Osteoblast (primary cell): ENCODE results near the gene CDC42BPA. TPM values are rescaled to one million over a fixed set of nuclear protein-coding genes. Genes with fewer than 3 reads are reported as not detected.

Experiments
- DNase-seq: peaks from one replicate; pipeline ENCODE4 v3.0.0; 2011; ENCODE audit warnings: low spot score, mixed read lengths; ENCODE audit not compliant: insufficient read length; ENCODE audit errors: missing footprints
- H2AFZ ChIP-seq: 2 replicates; pipeline ENCODE4 v1.6.0; 2011; ENCODE audit warnings: mild to moderate bottlenecking, low read length
- H3K27ac ChIP-seq: 2 replicates; pipeline ENCODE4 v1.5.1; 2011; ENCODE audit warnings: mild to moderate bottlenecking, low read depth, low read length, moderate library complexity
- H3K27me3 ChIP-seq: 2 replicates; pipeline ENCODE4 v1.6.0; 2012; ENCODE audit warnings: mild to moderate bottlenecking, control low read depth, inconsistent platforms, low read length, moderate library complexity; ENCODE audit not compliant: insufficient read depth
- H3K36me3 ChIP-seq: 2 replicates; pipeline ENCODE4 v1.5.1; 2011; ENCODE audit warnings: mild to moderate bottlenecking, low read length, control low read depth, moderate library complexity; ENCODE audit not compliant: insufficient read depth
- H3K4me1 ChIP-seq: 2 replicates; pipeline ENCODE4 v1.5.1; 2011; ENCODE audit warnings: mild to moderate bottlenecking, low read length, control low read depth, moderate library complexity; ENCODE audit not compliant: insufficient read depth
- H3K4me2 ChIP-seq: 2 replicates; pipeline ENCODE4 v1.6.0; 2011; ENCODE audit warnings: mild to moderate bottlenecking, low read length; ENCODE audit not compliant: insufficient read depth
- H3K4me3 ChIP-seq: fragments of 200-600 bp; sonication (generic); 3 replicates; pipeline ENCODE4 v1.5.1; 2012; ENCODE audit warnings: mild to moderate bottlenecking, low read length, inconsistent platforms; ENCODE audit not compliant: insufficient read depth
- H3K79me2 ChIP-seq: 2 replicates; pipeline ENCODE4 v1.6.0; 2012; ENCODE audit warnings: mild to moderate bottlenecking, low read length, control low read depth, inconsistent platforms; ENCODE audit not compliant: insufficient read depth
- H3K9me3 ChIP-seq: 2 replicates; pipeline ENCODE4 v1.5.1; 2011; ENCODE audit warnings: low read depth, low read length, control low read depth
- H4K20me1 ChIP-seq: 2 replicates; pipeline ENCODE4 v1.6.0; 2012; ENCODE audit warnings: mild to moderate bottlenecking, low read length, control low read depth; ENCODE audit not compliant: insufficient read depth
- total RNA-seq: library from RNA; depleted of rRNA; stranded (reverse); fragments of >200 nt; gene quantifications from 2 replicates; pipeline ENCODE4 v1.2.3, GENCODE V29; 2012
- TF ChIP-seq, protein P1 (sequence below): IDR thresholded peaks from 2 replicates; pipeline ENCODE4 v1.5.1; 2011; ENCODE audit warnings: mild to moderate bottlenecking, low read depth, low read length, moderate library complexity; ENCODE audit errors: extremely low read depth

CDC42BPA gene
- total RNA-seq, 1 donor: 77.8 TPM

DNA sequence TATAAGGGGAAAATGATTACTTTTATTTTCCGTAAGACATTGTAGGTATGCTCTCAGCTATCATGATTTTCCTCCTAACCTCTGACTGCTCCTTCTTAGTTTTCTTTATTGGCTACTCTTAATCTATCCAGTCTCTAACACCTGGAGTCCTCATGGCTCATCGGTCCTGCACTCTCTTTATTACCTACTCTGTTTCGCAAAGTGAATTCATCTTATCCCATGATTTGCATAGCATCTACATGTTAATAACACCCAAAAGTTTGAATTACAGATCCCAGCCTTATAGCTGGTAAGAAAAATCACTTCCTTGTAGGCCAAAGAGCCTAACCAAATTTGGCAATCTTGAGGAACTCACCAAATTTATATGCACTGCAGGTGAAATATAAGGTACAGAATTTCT, 136.3 kb downstream of the CDC42BPA start:
- Histone ChIP-seq H3K36me3 (no peaks in the 10 kb centered on the region), H3K4me2 (no peak overlapping the region), H3K4me1 (no peaks in the 10 kb centered on the region), H2AFZ (no peak overlapping the region), H3K9me3 (no peaks in the 10 kb centered on the region), H3K27me3 (no peaks in the 10 kb centered on the region), H3K79me2 (peaks cover 26% of the 10 kb centered on the region), H3K27ac (no peak overlapping the region), H3K4me3 (no peak overlapping the region), H4K20me1 (no peaks in the 10 kb centered on the region)
- DNase-seq: no peak
- TF ChIP-seq, protein P1, sequence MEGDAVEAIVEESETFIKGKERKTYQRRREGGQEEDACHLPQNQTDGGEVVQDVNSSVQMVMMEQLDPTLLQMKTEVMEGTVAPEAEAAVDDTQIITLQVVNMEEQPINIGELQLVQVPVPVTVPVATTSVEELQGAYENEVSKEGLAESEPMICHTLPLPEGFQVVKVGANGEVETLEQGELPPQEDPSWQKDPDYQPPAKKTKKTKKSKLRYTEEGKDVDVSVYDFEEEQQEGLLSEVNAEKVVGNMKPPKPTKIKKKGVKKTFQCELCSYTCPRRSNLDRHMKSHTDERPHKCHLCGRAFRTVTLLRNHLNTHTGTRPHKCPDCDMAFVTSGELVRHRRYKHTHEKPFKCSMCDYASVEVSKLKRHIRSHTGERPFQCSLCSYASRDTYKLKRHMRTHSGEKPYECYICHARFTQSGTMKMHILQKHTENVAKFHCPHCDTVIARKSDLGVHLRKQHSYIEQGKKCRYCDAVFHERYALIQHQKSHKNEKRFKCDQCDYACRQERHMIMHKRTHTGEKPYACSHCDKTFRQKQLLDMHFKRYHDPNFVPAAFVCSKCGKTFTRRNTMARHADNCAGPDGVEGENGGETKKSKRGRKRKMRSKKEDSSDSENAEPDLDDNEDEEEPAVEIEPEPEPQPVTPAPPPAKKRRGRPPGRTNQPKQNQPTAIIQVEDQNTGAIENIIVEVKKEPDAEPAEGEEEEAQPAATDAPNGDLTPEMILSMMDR: no peak

- H3K4me2 ChIP-seq: no peak overlapping the region
- H3K36me3 ChIP-seq: no peaks in the 10 kb centered on the region
- H4K20me1 ChIP-seq: no peaks in the 10 kb centered on the region
- H3K9me3 ChIP-seq: no peaks in the 10 kb centered on the region
- TF ChIP-seq, protein P1: no peak
- H2AFZ ChIP-seq: no peak overlapping the region
- no peak overlapping the region for H3K4me3 ChIP-seq
- no peaks in the 10 kb centered on the region for H3K27me3 ChIP-seq
- H3K27ac ChIP-seq: no peak overlapping the region
- H3K79me2 ChIP-seq: peaks cover 25% of the 10 kb centered on the region
- H3K4me1 ChIP-seq: peaks cover 22% of the 10 kb centered on the region
- no peak for DNase-seq
Measured at GRCh38 chr1:227175611-227176010, 142.7 kb downstream of the CDC42BPA start.

DNA sequence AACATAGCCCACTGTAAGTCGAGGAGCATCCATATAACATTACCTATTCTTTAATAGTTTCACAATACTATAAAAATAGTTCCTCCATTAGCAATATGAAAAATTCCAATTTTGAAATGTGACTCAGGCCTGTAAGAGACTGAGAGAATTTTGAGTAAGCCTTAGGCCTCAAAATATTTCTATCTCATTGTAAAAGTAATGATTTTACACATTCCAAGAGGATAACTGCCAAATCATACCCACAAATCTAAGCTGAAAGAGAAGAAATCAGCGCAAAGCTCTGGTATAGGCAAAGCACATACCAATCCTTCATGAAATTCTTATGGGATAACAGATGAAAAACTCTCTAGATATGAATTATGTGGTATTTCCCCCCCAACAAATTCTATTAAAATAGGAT, 144.1 kb downstream of the CDC42BPA start:
- Histone ChIP-seq H3K36me3 (no peaks in the 10 kb centered on the region), H3K4me2 (peak overlapping the region; percentile 41), H3K79me2 (peaks cover 32% of the 10 kb centered on the region), H3K4me3 (no peak overlapping the region), H3K27me3 (no peaks in the 10 kb centered on the region), H3K9me3 (no peaks in the 10 kb centered on the region), H3K4me1 (peaks cover 24% of the 10 kb centered on the region), H4K20me1 (no peaks in the 10 kb centered on the region), H2AFZ (no peak overlapping the region), H3K27ac (peak overlapping the region; percentile 57)
- TF ChIP-seq, protein P1: no peak
- no peak for DNase-seq

DNA sequence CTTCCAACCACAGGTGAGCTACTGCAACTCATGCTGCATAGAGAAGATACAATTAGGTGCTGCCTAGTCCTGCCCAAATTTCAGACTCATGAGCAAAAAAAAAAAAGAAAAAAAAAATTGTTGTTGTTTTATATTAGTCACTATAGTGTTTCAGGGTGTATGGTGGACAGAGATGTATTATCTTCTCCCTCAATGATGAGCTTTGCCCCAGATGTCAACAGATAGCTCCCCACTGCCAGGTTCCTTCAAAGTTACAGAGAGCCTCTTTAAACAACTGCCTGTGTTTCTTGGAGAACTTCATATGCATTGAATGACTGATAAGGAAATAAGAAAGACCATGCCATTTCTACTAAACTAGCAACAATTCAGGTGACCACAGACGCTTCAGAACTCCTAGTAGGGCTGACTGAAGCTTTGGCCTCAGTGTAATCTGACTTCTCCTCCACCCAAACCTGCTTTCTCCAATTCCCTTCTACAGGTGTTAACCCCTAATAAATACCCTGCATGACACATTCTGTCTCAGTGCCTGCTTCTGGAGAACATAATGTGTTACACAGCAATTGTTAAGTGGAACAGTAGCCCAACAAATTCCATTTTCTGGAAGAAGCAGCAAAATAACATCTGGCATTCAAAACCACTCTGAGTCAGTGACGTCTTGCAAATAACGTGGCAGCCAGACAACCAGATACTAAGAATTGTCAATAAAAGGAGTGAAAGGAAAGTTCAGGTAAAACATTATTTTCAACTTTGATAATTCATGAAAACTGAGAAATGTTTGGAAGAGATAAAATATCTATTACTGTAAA, 147.7 kb downstream of the CDC42BPA start:
- H2AFZ ChIP-seq: no peak overlapping the region
- H3K27me3 ChIP-seq: no peaks in the 10 kb centered on the region
- no peak overlapping the region for H3K4me3 ChIP-seq
- peaks cover 2% of the 10 kb centered on the region for H4K20me1 ChIP-seq
- TF ChIP-seq, protein P1: no peak
- H3K9me3 ChIP-seq: no peaks in the 10 kb centered on the region
- DNase-seq: no peak
- H3K27ac ChIP-seq: no peak overlapping the region
- peaks cover 24% of the 10 kb centered on the region for H3K4me1 ChIP-seq
- H3K36me3 ChIP-seq: no peaks in the 10 kb centered on the region
- H3K4me2 ChIP-seq: no peak overlapping the region
- peaks cover 35% of the 10 kb centered on the region for H3K79me2 ChIP-seq
